GM23338 (cell line): ENCODE measurements around the gene INTS6L.

Source experiments
- CREB1 ChIP-seq: fragments of 250-450 bp; sonication (Bioruptor Pico); IDR thresholded peaks from 2 replicates; pipeline ENCODE4 v1.5.0; 2020; ENCODE audit warnings: low read depth, mild to moderate bottlenecking, moderate library complexity
- CTCF ChIP-seq, 2 experiments: fragments of 200-600 bp in 1 of 2; sonication (generic) in 1 of 2; conservative IDR thresholded peaks; 2 replicates each; pipeline versions ENCODE4 v1.5.1 to v1.6.1; 2016 to 2017; ENCODE audit warnings: antibody characterized with exemption in 2 of 2, low read depth in 2 of 2, mild to moderate bottlenecking in 2 of 2, moderate library complexity in 1 of 2
- EZH2 ChIP-seq: fragments of 200-600 bp; sonication (generic); IDR thresholded peaks from one replicate; pipeline ENCODE4 v1.8.0; 2017; ENCODE audit warnings: antibody characterized with exemption, mild to moderate bottlenecking, low read depth; ENCODE audit not compliant: unreplicated experiment
- EZH2phosphoT487 ChIP-seq: fragments of 200-600 bp; sonication (generic); IDR thresholded peaks from one replicate; pipeline ENCODE4 v1.8.1; 2018; ENCODE audit warnings: antibody characterized with exemption; ENCODE audit not compliant: unreplicated experiment
- JUNB ChIP-seq: IDR thresholded peaks from one replicate; pipeline ENCODE4 v1.6.1; 2016; ENCODE audit warnings: antibody characterized with exemption; ENCODE audit not compliant: unreplicated experiment
- POLR2AphosphoS5 ChIP-seq: IDR thresholded peaks from 2 replicates; pipeline ENCODE4 v1.6.1; 2016; ENCODE audit warnings: antibody characterized with exemption, low read depth
- STAT1 ChIP-seq: IDR thresholded peaks from one replicate; pipeline ENCODE4 v1.6.1; 2016; ENCODE audit warnings: antibody characterized with exemption; ENCODE audit not compliant: unreplicated experiment
- TF ChIP-seq, protein P1 (sequence below): IDR thresholded peaks from one replicate; pipeline ENCODE4 v1.6.1; 2018; ENCODE audit warnings: antibody characterized with exemption; ENCODE audit not compliant: unreplicated experiment
- TF ChIP-seq, protein P2 (sequence below): IDR thresholded peaks from 2 replicates; pipeline ENCODE4 v1.6.1; 2016; ENCODE audit warnings: antibody characterized with exemption

DNA sequence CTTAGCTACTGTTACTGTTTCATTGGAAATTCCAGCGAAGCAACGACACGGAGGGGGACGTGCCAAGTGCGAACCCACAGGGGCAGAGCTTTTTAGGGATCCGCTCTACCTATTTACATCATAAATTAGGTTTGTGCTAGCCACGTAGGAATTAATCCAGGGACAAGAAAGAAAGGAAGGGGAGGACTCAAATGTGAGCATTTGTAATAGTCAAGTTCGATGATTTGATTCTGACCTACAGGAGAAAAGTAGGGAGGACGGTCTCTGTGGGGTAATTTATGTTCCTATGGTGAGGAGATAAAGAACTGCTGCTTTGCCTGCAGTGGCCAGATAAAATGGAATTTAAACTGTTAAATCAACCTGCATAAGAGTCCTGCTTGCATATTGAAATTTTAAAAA is 1.7 kb downstream of the INTS6L start:
- TF ChIP-seq CTCF (conservative IDR thresholded peaks at IDR 0.05; ENCODE audit: low read depth in 2 of 2) (no peak), EZH2 (no peak), POLR2AphosphoS5 (no peak), EZH2phosphoT487 (no peak), JUNB (no peak), STAT1 (no peak), CREB1 (CRISPR knock-in tag) (no peak)
- TF ChIP-seq, protein P1, sequence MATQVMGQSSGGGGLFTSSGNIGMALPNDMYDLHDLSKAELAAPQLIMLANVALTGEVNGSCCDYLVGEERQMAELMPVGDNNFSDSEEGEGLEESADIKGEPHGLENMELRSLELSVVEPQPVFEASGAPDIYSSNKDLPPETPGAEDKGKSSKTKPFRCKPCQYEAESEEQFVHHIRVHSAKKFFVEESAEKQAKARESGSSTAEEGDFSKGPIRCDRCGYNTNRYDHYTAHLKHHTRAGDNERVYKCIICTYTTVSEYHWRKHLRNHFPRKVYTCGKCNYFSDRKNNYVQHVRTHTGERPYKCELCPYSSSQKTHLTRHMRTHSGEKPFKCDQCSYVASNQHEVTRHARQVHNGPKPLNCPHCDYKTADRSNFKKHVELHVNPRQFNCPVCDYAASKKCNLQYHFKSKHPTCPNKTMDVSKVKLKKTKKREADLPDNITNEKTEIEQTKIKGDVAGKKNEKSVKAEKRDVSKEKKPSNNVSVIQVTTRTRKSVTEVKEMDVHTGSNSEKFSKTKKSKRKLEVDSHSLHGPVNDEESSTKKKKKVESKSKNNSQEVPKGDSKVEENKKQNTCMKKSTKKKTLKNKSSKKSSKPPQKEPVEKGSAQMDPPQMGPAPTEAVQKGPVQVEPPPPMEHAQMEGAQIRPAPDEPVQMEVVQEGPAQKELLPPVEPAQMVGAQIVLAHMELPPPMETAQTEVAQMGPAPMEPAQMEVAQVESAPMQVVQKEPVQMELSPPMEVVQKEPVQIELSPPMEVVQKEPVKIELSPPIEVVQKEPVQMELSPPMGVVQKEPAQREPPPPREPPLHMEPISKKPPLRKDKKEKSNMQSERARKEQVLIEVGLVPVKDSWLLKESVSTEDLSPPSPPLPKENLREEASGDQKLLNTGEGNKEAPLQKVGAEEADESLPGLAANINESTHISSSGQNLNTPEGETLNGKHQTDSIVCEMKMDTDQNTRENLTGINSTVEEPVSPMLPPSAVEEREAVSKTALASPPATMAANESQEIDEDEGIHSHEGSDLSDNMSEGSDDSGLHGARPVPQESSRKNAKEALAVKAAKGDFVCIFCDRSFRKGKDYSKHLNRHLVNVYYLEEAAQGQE = no peak
- TF ChIP-seq, protein P2, sequence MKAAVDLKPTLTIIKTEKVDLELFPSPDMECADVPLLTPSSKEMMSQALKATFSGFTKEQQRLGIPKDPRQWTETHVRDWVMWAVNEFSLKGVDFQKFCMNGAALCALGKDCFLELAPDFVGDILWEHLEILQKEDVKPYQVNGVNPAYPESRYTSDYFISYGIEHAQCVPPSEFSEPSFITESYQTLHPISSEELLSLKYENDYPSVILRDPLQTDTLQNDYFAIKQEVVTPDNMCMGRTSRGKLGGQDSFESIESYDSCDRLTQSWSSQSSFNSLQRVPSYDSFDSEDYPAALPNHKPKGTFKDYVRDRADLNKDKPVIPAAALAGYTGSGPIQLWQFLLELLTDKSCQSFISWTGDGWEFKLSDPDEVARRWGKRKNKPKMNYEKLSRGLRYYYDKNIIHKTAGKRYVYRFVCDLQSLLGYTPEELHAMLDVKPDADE = no peak
